Right atrium auricular region (tissue), 2 donors: ENCODE results near the gene CRACR2B. TPM values are rescaled to one million over a fixed set of nuclear protein-coding genes. Genes with fewer than 3 reads are reported as not detected.
A peak's percentile ranks its signal among the peaks of the same experiment; 100 is the strongest.

Experiments
- DNase-seq: peaks from one replicate; pipeline ENCODE4 v3.0.0-alpha.2; 2019; ENCODE audit warnings: low spot score
- H3K27ac ChIP-seq, 2 donors: fragments of 200-600 bp; sonication (generic); 1 replicate in 1 of 2; 2 replicates in 1 of 2; pipeline ENCODE4 v1.5.1; 2016 to 2019
- H3K27me3 ChIP-seq, 2 donors: fragments of 200-600 bp; sonication (generic); one replicate each; pipeline versions ENCODE4 v1.5.1 to v1.6.0; 2017 to 2019
- H3K36me3 ChIP-seq: fragments of 200-600 bp; sonication (generic); one replicate; pipeline ENCODE4 v1.5.1; 2016
- H3K4me1 ChIP-seq, 2 donors: fragments of 200-600 bp; sonication (generic); one replicate each; pipeline versions ENCODE4 v1.5.1 to v1.6.0; 2017 to 2019
- H3K4me3 ChIP-seq, 2 donors: fragments of 200-600 bp; sonication (generic); 1 replicate in 1 of 2; 2 replicates in 1 of 2; pipeline ENCODE4 v1.5.1; 2017 to 2019; ENCODE audit warnings: mild to moderate bottlenecking in 1 of 2, moderate library complexity in 1 of 2
- H3K9me3 ChIP-seq, 2 donors: fragments of 200-600 bp; sonication (generic); one replicate each; pipeline ENCODE4 v1.5.1; 2019
- CTCF ChIP-seq, 2 donors: fragments of 200-600 bp; sonication (generic); IDR thresholded peaks; one replicate each; pipeline ENCODE4 v1.5.1; 2019; ENCODE audit warnings: antibody characterized with exemption in 2 of 2
- total RNA-seq, 2 donors: library from RNA; depleted of rRNA; stranded (reverse); fragments of >200 nt; gene quantifications; one replicate each; pipeline ENCODE4 v1.1.0, GENCODE V29; 2016

CRACR2B gene
- total RNA-seq, 2 donors from 2014 or later = 15.6 to 29.7 TPM

- H3K27ac ChIP-seq = peak overlapping the region; percentile 97 to 99
- peak overlapping the region; percentile 93 to 99 for H3K4me3 ChIP-seq
- peaks cover 0 to 53% of the 10 kb centered on the region in 2 donors for H3K4me1 ChIP-seq
- H3K9me3 ChIP-seq = no peaks in the 10 kb centered on the region
- peaks cover 27% of the 10 kb centered on the region for H3K36me3 ChIP-seq
- H3K27me3 ChIP-seq = no peaks in the 10 kb centered on the region
- no peak for TF ChIP-seq CTCF (IDR thresholded peaks at IDR 0.05)
- peak; percentile 93 for DNase-seq
Observed at GRCh38 chr11:808427-809286, 19.1 kb upstream of the CRACR2B start.

GRCh38 chr11:809287-810039 is 18.3 kb upstream of the CRACR2B start, which contains the start of gene RPLP2:
RPLP2 (plus strand) TSS chr11:809967; CDS start chr11:810235, 268 bp downstream.
- peak within 1 kb of the TSS; percentile 93 to 99 for H3K4me3 ChIP-seq
- no peaks in the 10 kb centered on the region for H3K9me3 ChIP-seq
- peaks cover 0 to 45% of the 10 kb centered on the region in 2 donors for H3K4me1 ChIP-seq
- H3K36me3 ChIP-seq = peaks cover 30% of the 10 kb centered on the region
- no peaks in the 10 kb centered on the region for H3K27me3 ChIP-seq
- peak within 1 kb of the TSS; percentile 97 to 99 for H3K27ac ChIP-seq
- TF ChIP-seq CTCF (IDR thresholded peaks at IDR 0.05) = no peak
- DNase-seq = peak; percentile 99

GRCh38 chr11:810040-810567 is 17.6 kb upstream of the CRACR2B start:
- DNase-seq = no peak
- H3K27ac ChIP-seq = peak overlapping the region; percentile 97 to 99
- H3K9me3 ChIP-seq = no peaks in the 10 kb centered on the region
- no peak for TF ChIP-seq CTCF (IDR thresholded peaks at IDR 0.05)
- peaks cover 30% of the 10 kb centered on the region for H3K36me3 ChIP-seq
- H3K27me3 ChIP-seq = no peaks in the 10 kb centered on the region
- H3K4me3 ChIP-seq = peak overlapping the region; percentile 93 to 99
- H3K4me1 ChIP-seq = peaks cover 0 to 39% of the 10 kb centered on the region in 2 donors

GRCh38 chr11:811446-812245 is 16.1 kb upstream of the CRACR2B start:
- H3K27ac ChIP-seq = no peak overlapping the region
- no peaks in the 10 kb centered on the region for H3K27me3 ChIP-seq
- no peak for TF ChIP-seq CTCF (IDR thresholded peaks at IDR 0.05)
- peaks cover 30% of the 10 kb centered on the region for H3K36me3 ChIP-seq
- H3K9me3 ChIP-seq = no peaks in the 10 kb centered on the region
- DNase-seq = no peak
- no peak overlapping the region for H3K4me3 ChIP-seq
- H3K4me1 ChIP-seq = peaks cover 0 to 32% of the 10 kb centered on the region in 2 donors

GRCh38 chr11:812390-812789 is 15.3 kb upstream of the CRACR2B start:
- no peak for DNase-seq
- Histone ChIP-seq H3K4me1 (peaks cover 0 to 32% of the 10 kb centered on the region in 2 donors), H3K4me3 (no peak overlapping the region), H3K27me3 (no peaks in the 10 kb centered on the region), H3K9me3 (no peaks in the 10 kb centered on the region), H3K36me3 (peaks cover 30% of the 10 kb centered on the region), H3K27ac (no peak overlapping the region)
- TF ChIP-seq CTCF (IDR thresholded peaks at IDR 0.05) = no peak
